Upper lobe of right lung (tissue), 1 donor: ENCODE results near the gene ZYG11A. TPM values are rescaled to one million over a fixed set of nuclear protein-coding genes. Genes with fewer than 3 reads are reported as not detected.
A peak's percentile ranks its signal among the peaks of the same experiment; 100 is the strongest.

ENCODE experiments used
- ATAC-seq: fragments of 200-7000 bp; cut with Tn5 transposase; one replicate; pipeline ENCODE4 v1.9.1; 2020; ENCODE audit warnings: mild to moderate bottlenecking, moderate library complexity
- DNase-seq: peaks from one replicate; pipeline ENCODE4 v3.0.0-alpha.2; 2020
- H3K27ac ChIP-seq: fragments of 200-600 bp; one replicate; pipeline ENCODE4 v1.8.0; 2022
- H3K27me3 ChIP-seq: fragments of 200-600 bp; one replicate; pipeline ENCODE4 v1.8.0; 2022; ENCODE audit warnings: mild to moderate bottlenecking
- H3K36me3 ChIP-seq: fragments of 200-600 bp; one replicate; pipeline ENCODE4 v1.8.0; 2022
- H3K4me1 ChIP-seq: fragments of 200-600 bp; one replicate; pipeline ENCODE4 v1.8.0; 2022
- H3K4me3 ChIP-seq: fragments of 200-600 bp; one replicate; pipeline ENCODE4 v1.8.0; 2022; ENCODE audit warnings: mild to moderate bottlenecking
- H3K9me3 ChIP-seq: fragments of 200-600 bp; one replicate; pipeline ENCODE4 v1.8.0; 2022
- intact Hi-C: fragments of 100-400 bp; cut with DNase I; formaldehyde crosslinking; loops from one replicate; pipeline ENCODE4 v1.11.0; 2022
- total RNA-seq: library from RNA; stranded (reverse); fragmentation: NEBNext Ultra II Directional; extraction: Animal tissue kit (Norgen Biotek cat#: 25700); gene quantifications from one replicate; pipeline ENCODE4 v1.2.1, GENCODE V29; 2021
- TF ChIP-seq, protein P1 (sequence below): fragments of 200-600 bp; IDR thresholded peaks from one replicate; pipeline ENCODE4 v1.8.0; 2022; ENCODE audit warnings: antibody characterized with exemption
- donor health status: DM: no; HTN: yes; CAD: no; lungs with severe emphysema.

The ZYG11A gene
- total RNA-seq, 1 donor from 2014 or later, result not detected

- Histone ChIP-seq H3K27ac (peak overlapping the region; percentile 65), H3K36me3 (no peaks in the 10 kb centered on the region), H3K4me3 (no peak overlapping the region), H3K9me3 (no peaks in the 10 kb centered on the region), H3K4me1 (no peaks in the 10 kb centered on the region), H3K27me3 (no peaks in the 10 kb centered on the region)
- ATAC-seq, result no peak
- no peak for DNase-seq
- TF ChIP-seq, protein P1, sequence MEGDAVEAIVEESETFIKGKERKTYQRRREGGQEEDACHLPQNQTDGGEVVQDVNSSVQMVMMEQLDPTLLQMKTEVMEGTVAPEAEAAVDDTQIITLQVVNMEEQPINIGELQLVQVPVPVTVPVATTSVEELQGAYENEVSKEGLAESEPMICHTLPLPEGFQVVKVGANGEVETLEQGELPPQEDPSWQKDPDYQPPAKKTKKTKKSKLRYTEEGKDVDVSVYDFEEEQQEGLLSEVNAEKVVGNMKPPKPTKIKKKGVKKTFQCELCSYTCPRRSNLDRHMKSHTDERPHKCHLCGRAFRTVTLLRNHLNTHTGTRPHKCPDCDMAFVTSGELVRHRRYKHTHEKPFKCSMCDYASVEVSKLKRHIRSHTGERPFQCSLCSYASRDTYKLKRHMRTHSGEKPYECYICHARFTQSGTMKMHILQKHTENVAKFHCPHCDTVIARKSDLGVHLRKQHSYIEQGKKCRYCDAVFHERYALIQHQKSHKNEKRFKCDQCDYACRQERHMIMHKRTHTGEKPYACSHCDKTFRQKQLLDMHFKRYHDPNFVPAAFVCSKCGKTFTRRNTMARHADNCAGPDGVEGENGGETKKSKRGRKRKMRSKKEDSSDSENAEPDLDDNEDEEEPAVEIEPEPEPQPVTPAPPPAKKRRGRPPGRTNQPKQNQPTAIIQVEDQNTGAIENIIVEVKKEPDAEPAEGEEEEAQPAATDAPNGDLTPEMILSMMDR, result no peak
- intact Hi-C loops, result no loop called here
Measured at GRCh38 chr1:52916241-52916975, 73.8 kb downstream of the ZYG11A start.

GRCh38 chr1:52917156-52917555 is 74.6 kb downstream of the ZYG11A start:
- no peak for ATAC-seq

DNA sequence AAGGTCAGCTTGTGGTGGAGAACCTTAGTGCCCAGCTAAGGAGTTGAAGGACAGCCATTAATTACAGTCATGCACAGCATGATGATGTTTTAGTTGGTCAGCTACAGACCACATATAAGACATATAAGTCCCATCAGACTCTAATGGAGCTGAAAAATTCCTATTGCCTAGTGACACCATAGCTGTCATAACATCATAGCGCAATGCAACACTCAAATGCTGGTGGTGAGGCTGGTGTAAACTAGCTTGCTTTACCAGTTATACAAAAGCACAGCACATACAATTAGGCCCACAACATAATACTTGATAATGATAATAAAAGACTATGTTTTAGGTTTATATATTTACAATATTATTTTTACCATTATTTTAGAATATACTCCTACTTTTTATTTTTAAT is 75.0 kb downstream of the ZYG11A start:
- DNase-seq (no peak), ATAC-seq (no peak)
- TF ChIP-seq, protein P1, result no peak
- Histone ChIP-seq H3K9me3 (no peaks in the 10 kb centered on the region), H3K4me3 (no peak overlapping the region), H3K27me3 (no peaks in the 10 kb centered on the region), H3K27ac (no peak overlapping the region), H3K4me1 (no peaks in the 10 kb centered on the region), H3K36me3 (no peaks in the 10 kb centered on the region)
- intact Hi-C loops, result no loop called here

More at GRCh38 chr1:52917156-52917555, 74.6 kb downstream of the ZYG11A start:
- H3K27ac ChIP-seq, result peak overlapping the region; percentile 65
- TF ChIP-seq, protein P1, result no peak
- no peaks in the 10 kb centered on the region for H3K4me1 ChIP-seq
- H3K27me3 ChIP-seq, result no peaks in the 10 kb centered on the region
- intact Hi-C loops, result no loop called here
- no peaks in the 10 kb centered on the region for H3K36me3 ChIP-seq
- DNase-seq, result no peak
- no peak overlapping the region for H3K4me3 ChIP-seq
- H3K9me3 ChIP-seq, result no peaks in the 10 kb centered on the region

DNA sequence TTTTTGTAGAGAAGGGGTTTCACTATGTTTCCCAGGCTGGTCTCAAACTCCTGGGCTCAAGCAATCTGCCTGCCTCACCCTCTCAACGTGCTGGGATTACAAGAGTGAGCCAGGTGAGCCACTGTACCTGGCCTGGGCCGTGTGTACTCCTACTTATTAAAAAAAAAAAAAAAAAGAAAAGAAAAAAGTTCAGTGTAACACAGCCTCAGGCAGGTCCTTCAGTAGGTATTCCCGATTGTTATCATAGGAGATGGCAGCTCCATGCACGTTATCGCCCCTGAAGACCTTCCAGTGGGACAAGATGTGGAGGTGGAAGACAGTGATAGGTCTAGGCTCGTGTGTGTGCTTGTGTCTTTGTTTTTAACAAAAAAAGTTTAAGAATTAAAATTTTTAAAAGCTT is 75.6 kb downstream of the ZYG11A start:
- intact Hi-C loops, result no loop called here
- ATAC-seq (no peak), DNase-seq (no peak)
- Histone ChIP-seq H3K9me3 (no peaks in the 10 kb centered on the region), H3K4me3 (no peak overlapping the region), H3K27ac (peak overlapping the region; percentile 11), H3K36me3 (no peaks in the 10 kb centered on the region), H3K27me3 (no peaks in the 10 kb centered on the region), H3K4me1 (no peaks in the 10 kb centered on the region)
- TF ChIP-seq, protein P1, result no peak

DNA sequence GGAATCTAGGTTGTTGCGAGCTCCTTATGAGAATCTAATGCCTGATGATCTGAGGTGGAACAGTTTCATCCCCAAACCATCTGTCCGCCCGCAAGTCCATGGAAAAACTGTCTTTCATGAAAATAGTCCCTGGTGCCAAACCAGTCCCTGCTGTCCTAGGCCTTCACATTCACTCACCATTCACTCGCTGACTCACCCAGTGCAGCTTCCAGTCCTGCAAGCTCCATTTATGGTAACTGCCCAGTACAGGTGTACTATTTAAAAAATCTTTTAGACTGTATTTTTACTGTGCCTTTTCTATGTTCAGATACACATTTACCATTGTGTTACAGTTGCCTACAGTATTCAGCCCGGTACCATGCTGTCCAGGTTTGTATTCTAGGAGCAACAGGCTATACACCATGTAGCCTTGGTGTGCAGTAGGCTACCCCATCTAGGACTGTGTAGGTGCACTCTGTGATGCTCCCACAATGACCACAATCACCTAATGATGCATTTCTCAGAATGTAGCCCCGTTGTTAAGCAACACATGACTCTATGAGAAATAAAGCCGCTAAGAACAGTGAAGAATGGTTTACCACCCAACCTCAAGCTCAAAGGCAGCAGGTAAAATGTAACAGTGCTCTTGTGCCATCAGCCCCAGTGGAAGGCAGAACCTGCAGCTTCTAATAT is 76.6 kb downstream of the ZYG11A start:
- Histone ChIP-seq H3K27me3 (no peaks in the 10 kb centered on the region), H3K4me3 (no peak overlapping the region), H3K4me1 (no peaks in the 10 kb centered on the region), H3K27ac (peak overlapping the region; percentile 11), H3K9me3 (no peaks in the 10 kb centered on the region), H3K36me3 (no peaks in the 10 kb centered on the region)
- ATAC-seq, result no peak
- TF ChIP-seq, protein P1, result no peak
- intact Hi-C loops, result no loop called here
- no peak for DNase-seq
